Measurements from ENCODE around the gene INPP5A.

INPP5A gene

GRCh38 chr10:132643709-132644526 lies 106.3 kb downstream of the INPP5A start:
- Histone ChIP-seq H3K4me3 (replicated peaks; ENCODE audit: insufficient read depth, low read length) (no peak overlapping the region), H3K27me3 (ENCODE audit: insufficient read depth, poor library complexity, severe bottlenecking) (no peaks in the 10 kb centered on the region), H3K27ac (replicated peaks) (no peak overlapping the region)
- no peak for DNase-seq (ENCODE audit: low read depth in 1 of 2, low spot score in 1 of 2)
- TF ChIP-seq SPI1 (IDR thresholded peaks at IDR 0.05; ENCODE audit: borderline replicate concordance, low read depth) (no peak), GABPA (IDR thresholded peaks at IDR 0.05; ENCODE audit: low read depth) (no peak), CTCF (IDR thresholded peaks at IDR 0.05; ENCODE audit: insufficient read depth, low read length) (no peak), POLR2AphosphoS5 (IDR thresholded peaks at IDR 0.05; ENCODE audit: low read depth) (no peak)
- TF ChIP-seq, protein P1, sequence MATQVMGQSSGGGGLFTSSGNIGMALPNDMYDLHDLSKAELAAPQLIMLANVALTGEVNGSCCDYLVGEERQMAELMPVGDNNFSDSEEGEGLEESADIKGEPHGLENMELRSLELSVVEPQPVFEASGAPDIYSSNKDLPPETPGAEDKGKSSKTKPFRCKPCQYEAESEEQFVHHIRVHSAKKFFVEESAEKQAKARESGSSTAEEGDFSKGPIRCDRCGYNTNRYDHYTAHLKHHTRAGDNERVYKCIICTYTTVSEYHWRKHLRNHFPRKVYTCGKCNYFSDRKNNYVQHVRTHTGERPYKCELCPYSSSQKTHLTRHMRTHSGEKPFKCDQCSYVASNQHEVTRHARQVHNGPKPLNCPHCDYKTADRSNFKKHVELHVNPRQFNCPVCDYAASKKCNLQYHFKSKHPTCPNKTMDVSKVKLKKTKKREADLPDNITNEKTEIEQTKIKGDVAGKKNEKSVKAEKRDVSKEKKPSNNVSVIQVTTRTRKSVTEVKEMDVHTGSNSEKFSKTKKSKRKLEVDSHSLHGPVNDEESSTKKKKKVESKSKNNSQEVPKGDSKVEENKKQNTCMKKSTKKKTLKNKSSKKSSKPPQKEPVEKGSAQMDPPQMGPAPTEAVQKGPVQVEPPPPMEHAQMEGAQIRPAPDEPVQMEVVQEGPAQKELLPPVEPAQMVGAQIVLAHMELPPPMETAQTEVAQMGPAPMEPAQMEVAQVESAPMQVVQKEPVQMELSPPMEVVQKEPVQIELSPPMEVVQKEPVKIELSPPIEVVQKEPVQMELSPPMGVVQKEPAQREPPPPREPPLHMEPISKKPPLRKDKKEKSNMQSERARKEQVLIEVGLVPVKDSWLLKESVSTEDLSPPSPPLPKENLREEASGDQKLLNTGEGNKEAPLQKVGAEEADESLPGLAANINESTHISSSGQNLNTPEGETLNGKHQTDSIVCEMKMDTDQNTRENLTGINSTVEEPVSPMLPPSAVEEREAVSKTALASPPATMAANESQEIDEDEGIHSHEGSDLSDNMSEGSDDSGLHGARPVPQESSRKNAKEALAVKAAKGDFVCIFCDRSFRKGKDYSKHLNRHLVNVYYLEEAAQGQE (IDR thresholded peaks at IDR 0.05; ENCODE audit: insufficient replicate concordance, low read depth): no peak

DNA sequence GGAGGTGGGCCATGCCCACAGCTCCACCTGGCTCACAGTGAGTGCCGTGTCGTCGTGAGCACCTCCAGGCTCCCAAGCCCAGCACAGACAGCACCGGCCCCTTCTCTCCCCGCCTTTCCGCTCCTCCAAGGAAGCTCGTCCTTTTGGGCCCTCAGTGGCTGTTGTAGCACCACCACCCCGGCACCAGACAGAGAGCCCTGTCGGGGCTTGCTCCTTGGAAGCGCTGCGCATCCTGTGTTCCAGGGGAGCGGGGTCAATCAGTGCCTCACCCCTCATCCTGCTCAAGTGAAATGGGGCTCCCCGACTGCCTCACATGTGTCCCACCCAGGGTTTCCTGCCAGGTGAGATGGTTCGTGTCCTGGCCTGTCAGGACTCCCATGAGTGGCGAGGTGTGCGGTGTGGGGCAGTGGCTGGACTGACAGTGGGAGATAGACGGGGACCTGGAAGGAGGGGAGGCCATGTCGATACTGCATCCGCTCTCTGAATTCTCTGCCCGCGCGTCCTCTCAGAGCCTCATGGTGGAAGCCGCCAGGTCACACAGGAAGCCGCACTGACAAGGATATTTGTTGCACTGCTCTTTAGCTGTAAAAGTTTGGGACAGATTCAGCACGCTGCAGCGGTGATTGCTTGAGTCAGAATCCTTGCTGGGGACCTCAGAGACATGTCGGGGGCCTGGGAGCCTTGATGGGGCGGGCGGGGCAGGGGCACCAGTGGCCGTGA lies 107.1 kb downstream of the INPP5A start:
- no peak overlapping the region for H3K4me3 ChIP-seq (replicated peaks; ENCODE audit: insufficient read depth, low read length)
- no peaks in the 10 kb centered on the region for H3K27me3 ChIP-seq (ENCODE audit: insufficient read depth, poor library complexity, severe bottlenecking)
- DNase-seq (ENCODE audit: low read depth in 1 of 2, low spot score in 1 of 2): no peak
- H3K27ac ChIP-seq (replicated peaks): no peak overlapping the region
- no peak for TF ChIP-seq GABPA (IDR thresholded peaks at IDR 0.05; ENCODE audit: low read depth)
- TF ChIP-seq, protein P1 (IDR thresholded peaks at IDR 0.05; ENCODE audit: insufficient replicate concordance, low read depth): no peak
- no peak for TF ChIP-seq CTCF (IDR thresholded peaks at IDR 0.05; ENCODE audit: insufficient read depth, low read length)
- TF ChIP-seq SPI1 (IDR thresholded peaks at IDR 0.05; ENCODE audit: borderline replicate concordance, low read depth): no peak
- TF ChIP-seq POLR2AphosphoS5 (IDR thresholded peaks at IDR 0.05; ENCODE audit: low read depth): no peak

- no peak overlapping the region for H3K27ac ChIP-seq (replicated peaks)
- no peak overlapping the region for H3K4me3 ChIP-seq (replicated peaks; ENCODE audit: insufficient read depth, low read length)
- no peak for DNase-seq (ENCODE audit: low read depth in 1 of 2, low spot score in 1 of 2)
- TF ChIP-seq CTCF (IDR thresholded peaks at IDR 0.05; ENCODE audit: insufficient read depth, low read length) (no peak), SPI1 (IDR thresholded peaks at IDR 0.05; ENCODE audit: borderline replicate concordance, low read depth) (no peak), GABPA (IDR thresholded peaks at IDR 0.05; ENCODE audit: low read depth) (no peak), POLR2AphosphoS5 (IDR thresholded peaks at IDR 0.05; ENCODE audit: low read depth) (no peak)
- TF ChIP-seq, protein P1 (IDR thresholded peaks at IDR 0.05; ENCODE audit: insufficient replicate concordance, low read depth): no peak
- no peaks in the 10 kb centered on the region for H3K27me3 ChIP-seq (ENCODE audit: insufficient read depth, poor library complexity, severe bottlenecking)
Observed at GRCh38 chr10:132645247-132645530, 107.6 kb downstream of the INPP5A start.
